T-cell (primary cell): ENCODE results near the gene SLC10A6. TPM values are rescaled to one million over a fixed set of nuclear protein-coding genes. Genes with fewer than 3 reads are reported as not detected.

ENCODE experiments used
- ATAC-seq, 4 experiments: fragments of 200-7000 bp in 3 of 4; fragments of 150-1000 bp in 1 of 4; cut with Tn5 transposase; replicated peaks in 1 of 4; 1 replicate in 3 of 4; 2 replicates in 1 of 4; pipeline ENCODE4 v1.10.0; 2021; ENCODE audit warnings: moderate library complexity in 3 of 4, mild to moderate bottlenecking in 2 of 4, moderate number of reproducible peaks in 1 of 4
- CTCF ChIA-PET, 2 donors: fragments of 300-600 bp; sonication (Branson Sonifier 250); formaldehyde crosslinking; loops; one replicate each; lab custom pipeline; 2022; ENCODE audit warnings: antibody characterized with exemption in 2 of 2; lab: Charles Lee
- POLR2A ChIA-PET, 2 donors: fragments of 300-600 bp; sonication (Branson Sonifier 250); formaldehyde crosslinking; loops; one replicate each; lab custom pipeline; 2022; ENCODE audit warnings: antibody characterized with exemption in 2 of 2; lab: Charles Lee
- DNase-seq, 35 experiments: peaks; one replicate each; pipeline versions ENCODE4 v3.0.0 to v3.0.0-alpha.2; 2013 to 2023
- H3K27ac ChIP-seq: one replicate; pipeline ENCODE4 v1.5.1; 2013; ENCODE audit warnings: low read length
- H3K27me3 ChIP-seq, 2 experiments: replicated peaks in 1 of 2; 1 replicate in 1 of 2; 2 replicates in 1 of 2; pipeline versions ENCODE4 v1.6.1 to v1.7.0; 2013; ENCODE audit warnings: low read length in 1 of 2, mixed read lengths in 1 of 2; ENCODE audit not compliant: control insufficient read depth in 2 of 2, insufficient read depth in 2 of 2; ENCODE audit errors: extremely low read depth in 1 of 2
- H3K36me3 ChIP-seq, 2 donors: 1 replicate in 1 of 2; 2 replicates in 1 of 2; pipeline versions ENCODE4 v1.6.1 to v1.7.0; 2013; ENCODE audit warnings: low read length in 1 of 2; ENCODE audit not compliant: control insufficient read depth in 2 of 2, insufficient read depth in 1 of 2; ENCODE audit errors: extremely low read depth in 1 of 2
- H3K4me1 ChIP-seq, 2 experiments: 1 replicate in 1 of 2; 2 replicates in 1 of 2; pipeline versions ENCODE4 v1.6.1 to v1.7.0; 2013; ENCODE audit warnings: low read length in 2 of 2, mixed read lengths in 1 of 2; ENCODE audit not compliant: insufficient read depth in 2 of 2, control insufficient read depth in 1 of 2; ENCODE audit errors: extremely low read depth in 1 of 2
- H3K4me3 ChIP-seq, 2 donors: 1 replicate in 1 of 2; 2 replicates in 1 of 2; pipeline versions ENCODE4 v1.5.1 to v1.7.0; 2013; ENCODE audit warnings: mild to moderate bottlenecking in 2 of 2, low read length in 1 of 2, moderate library complexity in 1 of 2; ENCODE audit not compliant: control insufficient read depth in 1 of 2; ENCODE audit errors: extremely low read depth in 1 of 2
- H3K9me3 ChIP-seq: 2 replicates; pipeline ENCODE4 v1.7.0; 2013
- H3K27ac Mint-ChIP-seq, 2 donors: one replicate each; pipeline ENCODE4 v1.8.0; 2020 to 2021; ENCODE audit warnings: mild to moderate bottlenecking in 2 of 2, mixed read lengths in 2 of 2
- H3K27me3 Mint-ChIP-seq, 2 donors: one replicate each; pipeline ENCODE4 v1.8.0; 2021 to 2022; ENCODE audit warnings: mixed read lengths in 2 of 2
- H3K36me3 Mint-ChIP-seq: one replicate; pipeline ENCODE4 v1.8.0; 2021; ENCODE audit warnings: mixed read lengths
- H3K4me1 Mint-ChIP-seq, 3 donors: one replicate each; pipeline ENCODE4 v1.8.0; 2020 to 2022; ENCODE audit warnings: mixed read lengths in 3 of 3, mild to moderate bottlenecking in 1 of 3
- H3K4me3 Mint-ChIP-seq, 3 donors: one replicate each; pipeline ENCODE4 v1.8.0; 2020 to 2022; ENCODE audit warnings: mild to moderate bottlenecking in 3 of 3, mixed read lengths in 3 of 3, moderate library complexity in 3 of 3
- H3K9me3 Mint-ChIP-seq, 3 donors: one replicate each; pipeline ENCODE4 v1.8.0; 2020 to 2022; ENCODE audit warnings: mixed read lengths in 3 of 3
- WGBS: methylation state at CpG from one replicate; pipeline ENCODE4 v1.1.5; 2013; ENCODE audit warnings: missing lambda C conversion rate; ENCODE audit not compliant: insufficient coverage; 5-methylcytosine and 5-hydroxymethylcytosine counted together
- total RNA-seq, 35 experiments: library from RNA in 6 of 35; stranded (reverse) in 6 of 35; fragments of 120-200 nt in 1 of 35; gene quantifications; one replicate each; pipeline versions ENCODE4 v1.2.1 to v1.2.4 and lab custom pipeline; 2013 to 2026

The SLC10A6 gene
- total RNA-seq, 5 donors from 2014 or later (not counting 1 experiment from before 2014, with no cell fraction given), result not detected

DNA sequence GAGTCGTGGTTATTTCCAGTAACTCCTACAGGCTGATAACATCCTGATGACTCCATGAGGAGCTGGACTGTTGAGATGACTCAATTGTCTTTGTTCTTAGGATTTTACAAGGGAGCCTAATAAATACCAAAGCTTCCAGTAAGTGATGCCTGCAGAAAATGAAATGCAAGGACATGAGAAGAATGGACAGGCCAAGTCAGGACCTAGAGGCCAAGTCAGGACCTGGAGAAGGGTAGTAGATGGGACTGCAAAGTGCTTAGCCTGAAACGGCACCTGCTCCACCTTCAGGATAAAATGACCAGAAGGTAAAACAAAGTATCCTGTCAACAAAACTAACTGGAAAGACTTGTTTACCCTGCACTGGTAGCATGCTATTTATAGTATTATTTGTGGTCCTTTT, 6.4 kb upstream of the SLC10A6 start:
- H3K9me3 Mint-ChIP-seq, result no peaks in the 10 kb centered on the region
- Histone ChIP-seq H3K4me1 (no peaks in the 10 kb centered on the region), H3K4me3 (no peak overlapping the region), H3K27me3 (peaks cover 0 to 5% of the 10 kb centered on the region in 2 experiments), H3K27ac (no peak overlapping the region), H3K9me3 (no peaks in the 10 kb centered on the region), H3K36me3 (no peaks in the 10 kb centered on the region)
- no peak for DNase-seq
- H3K4me3 Mint-ChIP-seq, result no peak overlapping the region
- ChIA-PET CTCF (no interaction called here), POLR2A (no interaction called here)
- no peak overlapping the region for H3K27ac Mint-ChIP-seq
- peaks cover 0 to 4% of the 10 kb centered on the region in 2 donors for H3K27me3 Mint-ChIP-seq
- ATAC-seq, result no peak
- H3K4me1 Mint-ChIP-seq, result no peaks in the 10 kb centered on the region
- no peaks in the 10 kb centered on the region for H3K36me3 Mint-ChIP-seq
- WGBS, result no CpG with 5 or more reads among the region's 2 CpGs

- H3K4me3 Mint-ChIP-seq, result no peak overlapping the region
- Histone ChIP-seq H3K4me3 (no peak overlapping the region), H3K36me3 (no peaks in the 10 kb centered on the region), H3K4me1 (no peaks in the 10 kb centered on the region), H3K27me3 (peaks cover 0 to 10% of the 10 kb centered on the region in 2 experiments), H3K9me3 (no peaks in the 10 kb centered on the region), H3K27ac (no peak overlapping the region)
- no peak for ATAC-seq
- ChIA-PET CTCF (no interaction called here), POLR2A (no interaction called here)
- no peak for DNase-seq
- H3K27me3 Mint-ChIP-seq, result peaks cover 1 to 10% of the 10 kb centered on the region in 2 donors
- H3K36me3 Mint-ChIP-seq, result no peaks in the 10 kb centered on the region
- H3K9me3 Mint-ChIP-seq, result no peaks in the 10 kb centered on the region
- no peak overlapping the region for H3K27ac Mint-ChIP-seq
- 100% methylated on average over 1 of the region's 5 CpGs for WGBS
- H3K4me1 Mint-ChIP-seq, result no peaks in the 10 kb centered on the region
Observed at GRCh38 chr4:86853209-86853608, 4.0 kb upstream of the SLC10A6 start.

DNA sequence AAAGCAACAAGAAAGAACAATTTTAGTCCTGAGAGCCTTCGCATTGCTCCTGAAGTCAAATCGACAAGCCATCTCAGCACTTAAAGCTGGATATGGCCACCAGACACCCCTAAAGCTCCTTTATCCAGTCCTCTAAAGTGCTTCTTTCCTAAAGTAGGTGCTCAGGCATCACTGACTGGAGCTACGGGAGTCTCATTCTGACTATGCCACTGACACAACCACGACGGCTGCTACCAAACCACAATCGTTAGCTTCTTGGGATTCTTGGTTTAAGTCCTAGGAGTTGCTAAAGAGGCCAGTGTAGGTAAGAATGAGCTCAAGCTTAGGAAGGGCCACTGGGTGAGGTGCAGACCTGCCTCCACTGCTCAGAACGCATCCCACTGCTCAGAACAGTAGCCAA, 1.0 kb downstream of the SLC10A6 start:
- DNase-seq (no peak), ATAC-seq (no peak)
- H3K27ac ChIP-seq, result no peak overlapping the region
- no peaks in the 10 kb centered on the region for H3K9me3 ChIP-seq
- no peaks in the 10 kb centered on the region for H3K4me1 ChIP-seq
- ChIA-PET CTCF (interaction anchor here in 1 of 2 donors (0.5 kb wide), 1 partner anchor 75 kb away, joined by 3 read pairs; no protein-coding TSS in a partner anchor), POLR2A (no interaction called here)
- no peak overlapping the region for H3K4me3 Mint-ChIP-seq
- H3K27me3 ChIP-seq, result peaks cover 0 to 10% of the 10 kb centered on the region in 2 experiments
- H3K36me3 ChIP-seq, result no peaks in the 10 kb centered on the region
- peaks cover 0 to 3% (median 0%) of the 10 kb centered on the region in 3 donors for H3K9me3 Mint-ChIP-seq
- 94% methylated on average over 2 of the region's 7 CpGs for WGBS
- H3K4me1 Mint-ChIP-seq, result no peaks in the 10 kb centered on the region
- H3K27ac Mint-ChIP-seq, result no peak overlapping the region
- no peak overlapping the region for H3K4me3 ChIP-seq
- no peaks in the 10 kb centered on the region for H3K36me3 Mint-ChIP-seq
- peaks cover 1 to 9% of the 10 kb centered on the region in 2 donors for H3K27me3 Mint-ChIP-seq

DNA sequence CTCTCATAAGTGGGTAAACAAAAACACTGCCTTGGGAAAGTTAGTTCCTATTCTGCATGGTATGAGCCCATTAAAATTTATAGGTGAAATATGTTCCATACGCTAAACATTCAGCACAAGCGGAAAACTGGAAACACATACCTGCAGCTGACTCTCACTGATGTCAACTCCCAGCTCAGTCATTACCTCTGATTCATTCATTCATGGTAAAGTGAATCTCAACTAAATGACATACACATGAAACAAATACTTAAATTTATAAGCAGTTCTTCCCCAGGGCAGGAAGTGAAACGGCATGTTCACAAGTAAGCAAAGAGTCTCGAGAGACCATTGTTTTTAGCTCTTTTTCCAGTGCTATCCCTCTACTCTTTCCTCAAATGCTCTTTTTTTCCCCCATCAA, 1.6 kb downstream of the SLC10A6 start:
- Histone ChIP-seq H3K36me3 (no peaks in the 10 kb centered on the region), H3K4me1 (no peaks in the 10 kb centered on the region), H3K4me3 (no peak overlapping the region), H3K9me3 (no peaks in the 10 kb centered on the region), H3K27ac (no peak overlapping the region), H3K27me3 (peaks cover 0 to 10% of the 10 kb centered on the region in 2 experiments)
- Mint-ChIP-seq H3K36me3 (no peaks in the 10 kb centered on the region), H3K27ac (no peak overlapping the region), H3K27me3 (peaks cover 1 to 9% of the 10 kb centered on the region in 2 donors), H3K9me3 (peaks cover 0 to 3% (median 0%) of the 10 kb centered on the region in 3 donors), H3K4me3 (no peak overlapping the region), H3K4me1 (no peaks in the 10 kb centered on the region)
- ChIA-PET POLR2A (no interaction called here), CTCF (no interaction called here)
- ATAC-seq (no peak), DNase-seq (no peak)
- 83% methylated on average over 2 of the region's 4 CpGs for WGBS

- Histone ChIP-seq H3K27me3 (peaks cover 0 to 8% of the 10 kb centered on the region in 2 experiments), H3K27ac (no peak overlapping the region), H3K4me1 (no peaks in the 10 kb centered on the region), H3K9me3 (no peaks in the 10 kb centered on the region), H3K36me3 (no peaks in the 10 kb centered on the region), H3K4me3 (no peak overlapping the region)
- Mint-ChIP-seq H3K4me3 (no peak overlapping the region), H3K27ac (no peak overlapping the region), H3K4me1 (no peaks in the 10 kb centered on the region), H3K36me3 (no peaks in the 10 kb centered on the region), H3K9me3 (peaks cover 0 to 3% (median 0%) of the 10 kb centered on the region in 3 donors), H3K27me3 (peaks cover 1 to 9% of the 10 kb centered on the region in 2 donors)
- DNase-seq, result no peak
- POLR2A ChIA-PET, result no interaction called here
- ATAC-seq, result no peak
- CTCF ChIA-PET, result no interaction called here
Observed at GRCh38 chr4:86846921-86847320, 2.3 kb downstream of the SLC10A6 start.

DNA sequence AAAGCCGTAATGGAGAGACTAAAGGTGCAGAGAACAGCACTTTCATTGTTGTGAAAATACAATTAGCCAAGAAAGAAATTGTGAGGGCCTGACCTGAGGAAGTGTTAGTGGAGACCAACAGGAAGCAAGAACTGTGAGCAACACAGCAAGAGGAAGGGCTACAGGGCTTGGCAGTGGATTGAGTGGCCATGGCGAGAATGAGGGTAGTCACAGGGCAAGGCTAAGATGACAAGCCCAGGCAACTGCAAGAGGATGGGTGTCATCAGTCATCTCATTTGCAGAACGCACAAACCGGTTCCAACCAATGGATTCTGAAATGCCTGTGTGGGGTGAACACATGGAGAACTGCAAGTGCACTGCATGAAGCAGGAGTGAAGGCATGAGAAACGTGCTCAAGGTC, 3.6 kb downstream of the SLC10A6 start:
- ATAC-seq, result no peak
- no peak overlapping the region for H3K27ac ChIP-seq
- Mint-ChIP-seq H3K27me3 (peaks cover 1 to 9% of the 10 kb centered on the region in 2 donors), H3K4me3 (no peak overlapping the region), H3K9me3 (peaks cover 0 to 3% (median 0%) of the 10 kb centered on the region in 3 donors), H3K4me1 (no peaks in the 10 kb centered on the region), H3K36me3 (no peaks in the 10 kb centered on the region), H3K27ac (no peak overlapping the region)
- 90% methylated on average over 4 of the region's 5 CpGs for WGBS
- H3K27me3 ChIP-seq, result peaks cover 0 to 5% of the 10 kb centered on the region in 2 experiments
- H3K36me3 ChIP-seq, result no peaks in the 10 kb centered on the region
- CTCF ChIA-PET, result no interaction called here
- no peak for DNase-seq
- H3K9me3 ChIP-seq, result no peaks in the 10 kb centered on the region
- no peak overlapping the region for H3K4me3 ChIP-seq
- no peaks in the 10 kb centered on the region for H3K4me1 ChIP-seq
- POLR2A ChIA-PET, result no interaction called here

DNA sequence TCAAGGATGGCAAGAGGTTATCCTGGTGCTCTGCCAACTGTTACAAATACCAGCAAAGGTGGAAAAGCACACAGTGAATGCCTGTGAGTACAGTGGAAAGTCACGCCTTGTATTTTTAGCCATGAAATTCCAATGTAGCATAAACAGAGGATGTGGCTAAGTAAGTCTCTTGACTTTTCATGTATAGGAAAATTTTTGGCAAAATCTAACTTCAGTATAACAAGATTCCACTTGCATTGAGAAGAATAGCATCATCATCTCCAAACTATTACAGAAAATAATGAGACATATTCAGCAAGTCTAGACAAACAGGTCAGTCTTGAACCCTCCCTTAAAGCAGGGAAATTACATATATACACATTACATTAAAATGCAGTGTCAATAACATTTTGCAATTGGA, 7.9 kb downstream of the SLC10A6 start:
- peaks cover 0 to 3% (median 0%) of the 10 kb centered on the region in 3 donors for H3K9me3 Mint-ChIP-seq
- no CpG with 5 or more reads among the region's 1 CpG for WGBS
- H3K27ac ChIP-seq, result no peak overlapping the region
- no peaks in the 10 kb centered on the region for H3K9me3 ChIP-seq
- no peaks in the 10 kb centered on the region for H3K27me3 Mint-ChIP-seq
- no peak overlapping the region for H3K4me3 ChIP-seq
- no peak overlapping the region for H3K4me3 Mint-ChIP-seq
- ATAC-seq (no peak), DNase-seq (no peak)
- no peak overlapping the region for H3K27ac Mint-ChIP-seq
- CTCF ChIA-PET, result no interaction called here
- no peaks in the 10 kb centered on the region for H3K4me1 ChIP-seq
- POLR2A ChIA-PET, result no interaction called here
- H3K36me3 Mint-ChIP-seq, result no peaks in the 10 kb centered on the region
- H3K36me3 ChIP-seq, result no peaks in the 10 kb centered on the region
- H3K27me3 ChIP-seq, result no peaks in the 10 kb centered on the region
- no peaks in the 10 kb centered on the region for H3K4me1 Mint-ChIP-seq
